ENCODE results near the gene CFAP119. TPM values are rescaled to one million over a fixed set of nuclear protein-coding genes. Genes with fewer than 3 reads are reported as not detected.

Gene CFAP119
- total RNA-seq, 1 donor from 2014 or later, result 2.2 TPM

GRCh38 chr16:30782486-30783279, 20.8 kb upstream of the CFAP119 start:
- DNase-seq (ENCODE audit: low spot score), result no peak

DNA sequence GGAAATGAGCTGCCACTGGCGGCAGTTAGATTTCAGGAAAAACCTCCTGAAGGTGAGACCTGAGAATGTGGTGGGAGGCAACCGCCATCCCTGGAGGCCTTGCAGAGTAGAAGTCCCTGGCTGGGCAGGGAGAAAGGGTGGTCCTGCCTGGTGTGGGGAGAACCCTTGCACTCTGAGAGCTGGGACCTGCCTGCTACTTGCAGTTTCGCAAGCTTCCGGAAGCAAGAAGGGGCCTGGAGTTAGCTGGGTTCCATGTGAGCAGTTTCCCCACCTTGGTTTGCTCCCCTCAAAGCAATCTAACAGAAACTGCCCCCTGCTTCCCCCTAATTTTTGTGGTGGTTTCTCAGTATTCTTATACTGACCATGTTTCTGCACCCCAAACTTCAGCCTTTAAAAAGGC, 18.7 kb upstream of the CFAP119 start:
- no peak for DNase-seq (ENCODE audit: low spot score)

- no peak for DNase-seq (ENCODE audit: low spot score)
These were observed 18.2 kb upstream of the CFAP119 start for GRCh38 chr16:30780021-30780420.

GRCh38 chr16:30779596-30779995, 17.7 kb upstream of the CFAP119 start:
- no peak for DNase-seq (ENCODE audit: low spot score)

DNA sequence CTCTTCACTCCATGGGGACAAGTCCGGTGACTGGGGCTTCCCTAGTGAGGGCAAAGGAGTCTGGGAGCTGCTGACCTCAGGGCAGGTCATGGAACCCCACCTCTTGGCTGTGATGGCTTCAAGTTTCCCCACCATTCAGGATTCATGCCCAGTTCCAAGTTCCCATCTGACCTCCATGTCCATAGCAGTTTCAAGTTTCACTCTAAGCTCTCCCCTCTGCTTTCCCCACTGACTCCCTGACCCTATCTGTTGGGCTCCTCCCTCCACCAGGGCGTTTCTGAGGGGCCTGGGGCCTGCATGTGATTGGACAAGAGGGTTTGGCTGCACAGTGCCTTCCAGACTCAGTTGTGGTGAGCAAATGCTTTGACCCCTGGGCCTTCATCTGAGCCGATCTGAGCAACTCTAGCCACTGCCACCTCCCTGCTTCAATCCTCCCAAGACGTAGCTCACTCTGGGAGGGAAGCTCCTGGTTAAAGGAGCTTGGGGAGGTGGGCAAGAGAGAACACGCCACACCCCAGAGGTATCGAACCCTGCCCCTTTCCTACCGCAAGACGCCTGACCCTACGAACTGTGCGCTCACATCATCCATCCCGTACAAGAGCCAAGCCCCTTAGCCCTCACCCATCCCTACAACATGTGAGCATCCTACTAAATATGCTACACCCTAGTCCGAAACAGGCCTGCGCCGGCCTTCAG, 16.8 kb upstream of the CFAP119 start:
- no peak for DNase-seq (ENCODE audit: low spot score)

DNA sequence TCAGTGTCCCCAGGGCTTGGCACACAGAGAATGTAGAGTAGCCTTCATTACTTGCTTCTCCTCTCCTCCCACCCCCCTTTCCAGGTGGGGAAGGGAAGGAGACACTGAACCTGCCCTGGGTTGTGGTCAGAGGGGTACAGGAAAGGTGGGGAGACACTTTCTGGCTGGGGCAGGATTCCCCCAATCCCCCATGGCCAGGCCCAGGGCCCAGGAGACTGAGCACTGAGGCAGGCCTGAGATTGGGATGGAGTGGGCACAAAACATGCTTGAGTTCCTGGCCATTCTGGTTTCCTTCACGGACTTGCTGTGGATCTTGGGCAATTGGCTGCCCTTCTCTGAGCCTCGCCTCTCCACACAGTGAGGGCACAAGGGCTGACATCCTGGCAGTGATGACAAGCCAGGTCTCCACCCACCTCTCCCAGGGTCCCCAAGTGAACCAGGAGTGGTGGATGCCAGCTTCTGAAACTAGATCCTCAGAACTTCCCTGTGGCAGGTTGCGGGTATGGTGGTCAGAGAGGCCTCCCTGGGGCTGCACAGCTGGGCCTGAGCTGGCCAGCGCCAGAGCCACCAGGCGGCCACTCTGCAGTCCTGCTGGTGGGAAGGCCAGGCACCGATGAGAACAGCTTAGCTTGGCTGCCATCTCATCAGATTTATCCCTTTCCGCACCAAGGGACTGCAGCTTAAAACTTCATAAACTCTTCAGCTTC, 15.9 kb upstream of the CFAP119 start:
- DNase-seq (ENCODE audit: low spot score), result no peak

DNA sequence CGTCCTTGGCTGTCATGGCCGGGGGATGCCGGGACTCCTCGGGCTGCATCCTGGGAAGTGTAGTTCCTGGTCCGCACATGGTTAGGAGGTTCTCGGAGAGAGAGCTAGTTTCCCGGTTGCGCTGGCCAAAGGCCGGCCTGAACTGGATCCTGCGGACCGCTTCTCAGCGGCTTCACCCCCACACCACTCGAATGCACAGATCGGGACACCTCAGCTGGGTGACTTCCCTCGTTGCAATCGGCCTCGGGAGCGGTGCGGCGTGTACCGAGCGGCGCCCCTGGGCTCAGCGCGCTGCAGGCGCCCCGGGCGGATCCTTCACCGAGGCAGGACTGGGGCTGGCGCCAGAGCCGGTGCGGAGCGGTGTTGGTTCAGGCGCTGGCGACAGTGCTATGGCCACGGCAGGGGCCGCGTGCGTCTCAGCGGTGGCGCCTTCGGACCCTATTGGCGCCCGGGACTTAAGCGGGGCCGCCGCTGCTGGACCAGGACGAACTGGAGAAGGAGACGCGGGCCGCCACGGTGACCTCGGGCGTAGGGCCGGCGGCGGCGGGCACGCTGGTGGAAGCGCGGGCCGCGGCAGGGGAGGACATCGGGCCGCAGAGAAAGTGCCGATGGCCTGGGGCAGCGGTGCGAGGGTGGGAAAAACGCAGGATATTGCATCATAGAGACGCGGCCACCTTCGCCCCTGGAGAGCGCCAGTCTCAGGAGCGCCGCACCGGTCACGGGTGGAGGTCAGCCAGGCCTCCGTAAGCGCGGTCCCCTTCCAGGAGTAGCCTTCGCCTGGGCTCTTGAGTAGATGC, 13.7 kb upstream of the CFAP119 start:
- no peak for DNase-seq (ENCODE audit: low spot score)

DNA sequence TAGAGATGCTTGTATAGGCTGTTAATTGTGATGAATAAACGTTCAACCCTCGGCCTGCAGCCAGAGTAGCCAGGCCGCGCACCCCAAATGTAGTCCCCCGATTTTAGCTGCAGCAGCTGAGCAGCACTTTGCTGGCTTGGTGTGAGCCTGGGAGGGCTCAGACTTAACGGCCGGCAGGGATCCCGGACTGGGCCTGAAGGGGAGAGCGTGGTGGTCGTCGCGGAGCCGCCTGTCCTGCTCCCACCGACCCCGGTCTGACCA, 13.2 kb upstream of the CFAP119 start:
- no peak for DNase-seq (ENCODE audit: low spot score)

GRCh38 chr16:30774367-30775130, 12.7 kb upstream of the CFAP119 start:
- DNase-seq (ENCODE audit: low spot score), result no peak

DNA sequence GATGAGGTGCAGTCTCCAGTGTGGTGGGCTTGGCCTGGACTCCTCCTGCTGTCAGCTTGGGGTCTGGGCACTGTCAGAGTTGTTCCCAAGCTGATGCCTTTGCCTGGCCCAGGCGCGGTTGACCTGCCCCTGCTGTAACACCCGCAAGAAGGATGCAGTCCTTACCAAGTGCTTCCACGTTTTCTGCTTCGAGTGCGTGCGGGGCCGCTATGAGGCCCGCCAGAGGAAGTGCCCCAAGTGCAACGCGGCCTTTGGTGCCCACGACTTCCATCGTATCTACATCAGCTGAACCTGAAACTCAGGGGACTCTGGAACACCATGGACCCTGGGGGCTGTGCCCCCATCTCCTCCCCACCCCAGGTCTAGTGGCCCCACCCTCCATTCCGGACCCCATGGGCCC, 12.0 kb upstream of the CFAP119 start:
- no peak for DNase-seq (ENCODE audit: low spot score)

DNA sequence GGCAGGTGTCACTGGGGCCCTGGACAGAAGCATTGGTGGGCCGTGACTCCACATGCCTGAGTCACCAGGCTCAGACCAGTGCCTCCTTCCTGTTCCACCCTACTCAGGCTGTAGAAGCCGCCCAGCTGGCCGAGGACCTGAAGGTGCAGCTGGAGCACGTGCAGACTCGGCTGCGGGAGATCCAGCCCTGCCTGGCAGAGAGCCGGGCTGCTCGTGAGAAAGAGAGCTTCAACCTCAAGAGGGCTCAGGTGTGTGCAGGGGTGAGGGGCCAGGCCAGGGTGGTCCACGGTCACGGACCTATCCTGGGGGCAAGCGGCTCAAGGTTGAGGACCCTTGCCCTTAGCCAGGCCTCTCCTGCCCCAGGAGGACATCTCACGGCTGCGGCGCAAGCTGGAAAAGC, 9.9 kb upstream of the CFAP119 start:
- DNase-seq (ENCODE audit: low spot score), result no peak

DNA sequence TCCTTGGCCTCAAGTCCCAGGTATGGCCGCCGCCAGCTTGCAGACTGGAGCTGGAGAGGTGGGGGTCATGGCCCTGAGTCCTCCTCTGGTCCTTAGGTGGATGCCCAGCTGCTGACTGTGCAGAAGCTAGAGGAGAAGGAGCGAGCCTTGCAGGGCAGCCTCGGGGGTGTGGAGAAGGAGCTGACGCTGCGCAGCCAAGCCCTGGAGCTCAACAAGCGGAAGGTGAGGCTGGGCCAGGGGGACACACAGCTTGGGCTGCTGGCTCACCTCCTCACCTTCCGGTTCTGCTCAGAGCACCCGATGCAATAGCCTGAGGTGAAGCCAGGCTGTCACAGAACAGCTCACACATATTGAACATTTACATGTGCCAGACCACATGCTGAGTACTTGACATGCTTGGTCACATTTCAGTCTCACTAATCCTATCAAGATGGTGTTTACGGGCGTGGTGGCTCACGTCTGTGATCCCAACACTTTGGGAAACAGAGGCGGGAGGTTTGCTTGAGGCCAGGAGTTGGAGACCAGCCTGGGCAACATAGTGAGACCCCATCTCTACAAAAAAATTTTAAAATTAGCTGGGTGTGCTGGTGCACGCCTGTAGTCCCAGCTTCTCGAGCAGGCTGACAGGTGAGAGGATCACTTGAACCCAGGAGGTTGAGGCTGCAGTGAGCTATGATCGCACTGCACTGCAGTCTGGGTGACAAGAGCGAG, 7.7 kb upstream of the CFAP119 start:
- no peak for DNase-seq (ENCODE audit: low spot score)

GRCh38 chr16:30768583-30769181, 6.8 kb upstream of the CFAP119 start:
- DNase-seq (ENCODE audit: low spot score), result no peak

- DNase-seq (ENCODE audit: low spot score), result no peak
These were observed 6.1 kb upstream of the CFAP119 start for GRCh38 chr16:30767767-30768465.

DNA sequence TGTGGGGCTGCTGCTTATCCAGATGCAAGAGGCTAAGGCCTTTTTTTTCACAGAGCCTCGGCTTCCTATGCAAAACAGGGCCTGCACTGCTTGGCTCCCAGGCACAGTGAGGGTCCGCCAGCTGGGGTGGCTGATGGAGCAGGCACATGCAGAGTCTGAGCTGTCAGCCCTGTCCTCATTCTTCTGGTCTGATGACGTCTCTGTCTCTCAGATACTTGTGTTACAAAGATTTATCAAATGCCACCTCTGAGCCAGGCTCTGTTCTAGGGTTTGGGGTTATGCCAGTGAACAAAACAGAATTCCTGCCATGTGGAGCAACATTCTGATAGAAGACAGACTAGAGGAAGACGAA, 5.0 kb upstream of the CFAP119 start:
- no peak for DNase-seq (ENCODE audit: low spot score)

DNA sequence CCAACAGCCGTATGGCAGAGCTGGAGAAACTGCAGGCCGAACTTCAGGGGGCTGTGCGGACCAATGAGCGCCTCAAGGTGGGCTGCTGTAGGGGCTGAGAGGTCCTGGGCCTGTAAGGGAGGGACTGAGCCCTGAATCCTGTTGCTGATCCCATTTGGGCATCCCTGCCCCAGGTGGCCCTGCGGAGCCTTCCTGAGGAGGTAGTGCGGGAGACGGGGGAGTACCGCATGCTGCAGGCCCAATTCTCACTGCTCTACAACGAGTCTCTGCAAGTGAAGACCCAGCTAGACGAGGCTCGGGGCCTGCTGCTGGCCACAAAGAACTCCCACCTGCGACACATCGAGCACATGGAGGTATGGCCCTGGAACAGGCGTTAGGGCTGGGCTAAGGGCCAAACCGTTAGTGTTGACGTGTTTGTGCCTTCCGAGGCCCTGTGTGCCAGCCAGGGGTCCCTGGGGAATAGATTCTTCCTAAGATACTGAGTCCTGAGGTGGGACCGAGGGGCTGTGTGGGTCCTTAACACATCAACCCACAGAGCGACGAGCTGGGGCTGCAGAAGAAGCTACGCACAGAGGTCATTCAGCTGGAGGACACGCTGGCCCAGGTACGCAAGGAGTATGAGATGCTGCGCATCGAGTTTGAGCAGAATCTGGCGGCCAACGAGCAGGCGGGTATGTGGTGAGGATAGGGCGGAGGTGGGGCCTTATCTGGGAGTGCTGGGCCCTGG, 4.5 kb upstream of the CFAP119 start:
- no peak for DNase-seq (ENCODE audit: low spot score)

GRCh38 chr16:30764816-30765465, 3.1 kb upstream of the CFAP119 start:
- no peak for DNase-seq (ENCODE audit: low spot score)

DNA sequence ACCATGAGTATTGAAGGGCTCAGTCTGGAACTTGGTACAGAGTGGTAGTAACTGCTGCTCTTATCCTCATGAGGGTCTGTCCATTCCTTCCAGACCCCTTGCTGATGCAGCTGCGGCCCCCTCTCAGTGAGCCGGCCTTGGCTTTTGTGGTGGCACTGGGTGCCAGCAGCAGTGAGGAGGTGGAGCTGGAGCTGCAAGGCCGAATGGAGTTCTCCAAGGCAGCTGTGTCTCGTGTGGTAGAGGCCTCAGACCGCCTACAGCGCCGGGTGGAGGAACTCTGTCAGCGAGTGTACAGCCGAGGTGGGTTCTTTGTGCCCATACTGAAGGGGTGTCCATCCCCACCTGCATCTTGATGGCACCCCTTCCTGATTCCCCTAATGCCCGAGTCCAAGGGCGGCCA, 2.2 kb upstream of the CFAP119 start:
- DNase-seq (ENCODE audit: low spot score), result no peak

Data from mesenteric fat pad (tissue), 1 donor.